DMS79 (cell line): ENCODE data around the gene NEMP1.
A peak's percentile ranks its signal among the peaks of the same experiment; 100 is the strongest.
"Not testable (repeated sequence)": the region's sequence is repeated elsewhere in the genome, so short reads cannot be mapped to it uniquely, and the experiment has no call there.

ENCODE experiments used
- DNase-seq: peaks from one replicate; lab custom pipeline; 2025; lab: John Stamatoyannopoulos, UW

The NEMP1 gene, protein sequence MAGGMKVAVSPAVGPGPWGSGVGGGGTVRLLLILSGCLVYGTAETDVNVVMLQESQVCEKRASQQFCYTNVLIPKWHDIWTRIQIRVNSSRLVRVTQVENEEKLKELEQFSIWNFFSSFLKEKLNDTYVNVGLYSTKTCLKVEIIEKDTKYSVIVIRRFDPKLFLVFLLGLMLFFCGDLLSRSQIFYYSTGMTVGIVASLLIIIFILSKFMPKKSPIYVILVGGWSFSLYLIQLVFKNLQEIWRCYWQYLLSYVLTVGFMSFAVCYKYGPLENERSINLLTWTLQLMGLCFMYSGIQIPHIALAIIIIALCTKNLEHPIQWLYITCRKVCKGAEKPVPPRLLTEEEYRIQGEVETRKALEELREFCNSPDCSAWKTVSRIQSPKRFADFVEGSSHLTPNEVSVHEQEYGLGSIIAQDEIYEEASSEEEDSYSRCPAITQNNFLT

GRCh38 chr12:57078519-57079404 lies at the start of gene NEMP1:
NEMP1 (minus strand) TSS chr12:57078791; CDS start chr12:57078745, 46 bp downstream.
- DNase-seq, result peak; percentile 98

DNA sequence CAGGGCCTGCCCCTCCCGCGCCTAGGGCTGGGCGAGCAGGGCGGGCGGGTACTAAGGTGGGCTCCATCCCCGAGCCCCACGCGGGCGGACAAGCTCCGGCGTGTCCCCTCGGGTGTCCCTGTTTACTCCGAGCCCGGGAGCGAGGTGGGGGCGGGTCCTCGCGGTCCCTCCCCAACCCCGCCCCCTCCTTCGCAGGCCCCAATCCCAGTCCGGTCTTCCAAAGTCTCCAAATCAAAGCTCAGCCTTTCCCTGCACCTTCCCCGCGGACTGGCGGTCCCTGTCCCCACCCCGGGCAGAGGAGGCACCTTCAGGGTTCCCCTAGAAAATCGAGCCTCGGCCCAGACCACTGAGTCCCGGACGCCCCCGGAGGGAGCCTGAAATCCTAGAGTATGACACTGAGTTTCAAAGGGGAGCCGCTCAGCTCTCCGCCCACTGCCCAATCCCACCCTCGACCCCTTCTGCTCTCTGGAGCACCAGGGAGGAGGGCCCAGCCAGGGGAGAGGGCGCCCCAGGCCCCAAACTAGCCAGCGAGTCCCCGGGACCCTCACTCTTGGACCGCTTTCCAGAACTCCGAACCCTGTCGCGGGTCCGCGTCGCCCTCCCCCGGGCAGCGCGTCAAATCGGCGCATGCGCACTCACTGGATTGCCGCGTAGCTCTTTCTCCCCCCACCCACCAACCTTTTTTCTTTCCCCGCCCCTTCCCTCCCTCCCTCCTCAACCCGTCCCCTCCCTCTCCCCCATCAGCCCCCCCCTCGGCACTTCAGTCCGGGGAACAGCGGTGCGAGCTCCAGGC lies 49.3 kb upstream of the NEMP1 start, which contains the start of gene LRP1:
Gene LRP1 (plus strand): TSS at position 758 of the 793 bp plus-strand sequence. CDS start 482 bp downstream, outside the sequence.
- DNase-seq, result peak; percentile 15

- no peak for DNase-seq
Observed at GRCh38 chr12:57127101-57127725, 48.6 kb upstream of the NEMP1 start.

DNA sequence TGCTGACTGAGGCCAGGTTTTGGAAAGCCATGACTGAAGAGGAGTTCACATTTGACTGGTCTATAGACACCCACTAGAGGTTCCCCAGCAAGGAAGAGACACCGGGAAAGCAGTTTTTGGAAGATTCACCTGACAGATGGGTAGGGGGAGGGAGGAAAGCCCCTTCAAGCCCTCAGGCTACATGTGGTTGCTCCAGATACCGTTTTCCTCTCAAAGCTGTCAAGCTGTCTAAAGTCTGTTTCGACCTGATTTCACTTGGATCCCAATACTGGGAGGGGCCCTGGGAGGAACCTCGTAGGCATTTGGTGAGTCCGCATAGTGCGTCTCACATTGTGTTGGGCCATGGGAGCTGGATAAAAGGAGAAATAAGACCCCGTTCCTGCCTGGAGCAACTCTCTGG lies 48.0 kb upstream of the NEMP1 start:
- DNase-seq, result no peak

DNA sequence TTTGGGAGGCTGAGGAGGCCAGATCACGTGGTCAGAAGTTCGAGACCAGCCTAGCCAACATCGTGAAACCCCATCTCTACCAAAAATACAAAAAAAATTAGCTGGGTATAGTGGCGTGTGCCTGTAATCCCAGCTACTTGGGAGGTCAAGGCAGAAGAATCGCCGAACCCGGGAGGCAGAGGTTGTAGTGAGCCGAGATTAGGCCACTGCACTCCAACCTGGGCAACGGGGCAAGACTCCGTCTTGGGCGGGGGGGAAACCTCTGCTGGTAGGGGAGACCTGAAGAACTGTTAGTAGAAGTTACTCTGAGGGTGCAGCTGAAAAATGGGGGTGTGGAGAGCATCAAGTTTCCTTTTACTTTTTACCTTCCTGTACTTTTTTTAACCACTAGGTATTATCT lies 47.5 kb upstream of the NEMP1 start:
- DNase-seq, result no peak

GRCh38 chr12:57124261-57124877 lies 45.8 kb upstream of the NEMP1 start:
- peak; percentile 20 for DNase-seq

DNA sequence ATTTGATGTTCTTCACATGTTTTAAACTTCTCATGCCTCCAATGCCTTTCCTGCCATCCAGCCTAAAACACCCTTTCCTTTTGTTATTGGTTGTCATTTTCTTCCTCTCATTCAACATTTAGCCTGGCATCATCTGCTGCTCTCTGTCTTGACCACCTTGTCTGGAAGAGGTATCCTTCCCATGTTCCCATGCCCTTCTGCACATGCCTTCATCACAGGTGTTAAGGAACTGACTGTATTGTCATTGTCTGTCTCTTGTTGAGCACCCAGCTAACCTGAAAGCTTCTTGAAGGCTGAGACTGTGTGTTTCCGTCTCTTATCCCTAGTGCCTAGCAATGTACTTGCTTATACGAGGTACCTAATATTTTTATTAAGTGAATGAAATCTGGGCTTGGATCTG lies 45.2 kb upstream of the NEMP1 start:
- DNase-seq, result no peak

DNA sequence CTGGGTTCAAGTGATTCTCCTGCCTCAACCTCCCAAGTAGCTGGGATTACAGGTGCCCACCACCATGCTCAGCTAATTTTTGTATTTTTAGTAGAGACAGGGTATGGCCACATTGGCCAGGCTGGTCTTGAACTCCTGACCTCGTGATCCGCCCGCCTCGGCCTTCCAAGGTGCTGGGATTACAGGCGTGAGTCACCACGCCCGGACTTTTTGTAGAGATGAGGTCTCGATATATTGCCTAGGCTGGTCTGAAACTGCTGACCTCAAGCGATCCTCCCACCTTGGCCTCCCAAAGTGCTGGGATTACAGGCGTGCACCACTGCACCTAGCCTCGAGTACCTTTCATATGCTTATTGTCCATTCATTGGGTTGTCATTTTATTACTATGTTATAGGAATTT lies 42.1 kb upstream of the NEMP1 start:
- not testable (repeated sequence) for DNase-seq

DNA sequence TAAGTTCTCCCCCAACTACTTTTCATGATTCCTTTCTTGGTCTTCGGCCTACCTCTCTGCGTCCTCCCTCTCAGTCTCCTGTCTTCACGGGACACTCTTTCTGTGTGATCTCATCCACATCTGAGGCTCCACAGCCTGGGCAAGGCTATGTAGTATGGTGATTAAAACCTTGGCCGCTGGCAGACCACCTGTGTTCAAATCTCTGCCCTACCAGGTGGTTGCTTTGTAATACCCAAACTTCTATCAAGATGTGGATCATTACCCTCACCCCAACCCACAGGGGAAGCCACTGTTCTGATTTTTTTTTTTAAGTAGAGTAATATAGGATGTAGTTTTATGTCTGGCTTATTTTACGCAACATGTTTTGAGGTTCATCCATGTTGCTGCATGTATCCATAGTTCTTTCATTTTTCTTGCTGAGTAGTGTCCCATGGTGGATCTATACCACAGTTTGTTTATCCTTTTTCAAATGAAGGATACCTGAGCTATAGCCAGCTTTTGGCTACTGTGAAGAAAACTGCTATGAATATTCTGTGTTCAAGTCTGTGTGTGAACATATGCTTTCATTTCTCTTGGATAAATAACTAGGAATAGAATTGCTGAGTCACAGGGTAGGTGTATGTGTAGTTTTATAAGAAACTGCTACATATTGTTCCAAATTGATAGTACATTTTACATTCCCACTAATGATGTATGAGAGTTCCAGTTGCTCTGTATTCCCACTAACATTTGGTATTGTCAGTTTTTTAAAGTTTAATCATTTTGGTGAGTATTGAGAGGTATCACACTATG lies 40.9 kb upstream of the NEMP1 start:
- DNase-seq, result no peak

GRCh38 chr12:57118711-57119271 lies 40.2 kb upstream of the NEMP1 start:
- DNase-seq, result no peak

- DNase-seq, result no peak
Observed at GRCh38 chr12:57116580-57117281, 38.1 kb upstream of the NEMP1 start.

DNA sequence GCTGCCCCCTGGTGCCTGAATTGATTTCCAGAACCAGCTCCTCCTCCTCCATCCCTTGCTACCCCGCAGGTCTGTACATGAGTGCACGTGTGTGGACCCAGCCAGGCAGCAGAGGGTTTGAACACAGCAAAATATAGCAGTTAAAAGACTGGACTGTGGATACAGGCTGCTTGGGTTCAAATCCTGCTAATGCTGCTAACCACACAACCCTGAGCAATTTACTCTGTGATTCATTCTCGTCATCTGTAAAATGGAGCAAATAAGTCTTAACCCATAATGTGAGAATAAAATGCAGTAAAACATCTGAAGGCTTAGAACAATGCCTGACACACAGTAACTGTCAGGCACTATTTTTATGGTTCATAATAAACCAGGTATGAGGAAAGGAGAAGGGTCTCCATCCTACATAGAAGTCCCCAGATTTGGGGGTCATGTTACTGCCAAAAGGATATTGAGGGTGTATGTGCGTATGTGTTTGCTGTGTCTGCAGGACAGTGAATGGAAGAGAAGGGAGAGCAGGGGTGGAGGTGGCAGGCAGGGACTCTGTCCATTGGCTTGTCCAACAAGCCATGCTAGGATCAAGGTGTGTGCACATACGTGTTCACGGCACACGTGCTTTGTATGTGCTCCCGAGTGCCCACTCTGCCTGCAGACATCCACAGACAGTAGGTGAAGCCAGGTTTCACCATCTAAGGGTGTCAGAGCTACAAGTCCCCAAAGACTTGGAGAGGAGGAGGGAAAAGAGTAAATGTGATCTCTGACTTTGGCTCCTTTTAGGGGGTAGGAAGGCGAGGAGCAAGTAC lies 34.1 kb upstream of the NEMP1 start:
- no peak for DNase-seq

- no peak for DNase-seq
Observed at GRCh38 chr12:57111031-57111734, 32.6 kb upstream of the NEMP1 start, which contains the start of gene STAT6. STAT6 (minus strand) TSS chr12:57111362; CDS start chr12:57108278, 3,084 bp downstream.

DNA sequence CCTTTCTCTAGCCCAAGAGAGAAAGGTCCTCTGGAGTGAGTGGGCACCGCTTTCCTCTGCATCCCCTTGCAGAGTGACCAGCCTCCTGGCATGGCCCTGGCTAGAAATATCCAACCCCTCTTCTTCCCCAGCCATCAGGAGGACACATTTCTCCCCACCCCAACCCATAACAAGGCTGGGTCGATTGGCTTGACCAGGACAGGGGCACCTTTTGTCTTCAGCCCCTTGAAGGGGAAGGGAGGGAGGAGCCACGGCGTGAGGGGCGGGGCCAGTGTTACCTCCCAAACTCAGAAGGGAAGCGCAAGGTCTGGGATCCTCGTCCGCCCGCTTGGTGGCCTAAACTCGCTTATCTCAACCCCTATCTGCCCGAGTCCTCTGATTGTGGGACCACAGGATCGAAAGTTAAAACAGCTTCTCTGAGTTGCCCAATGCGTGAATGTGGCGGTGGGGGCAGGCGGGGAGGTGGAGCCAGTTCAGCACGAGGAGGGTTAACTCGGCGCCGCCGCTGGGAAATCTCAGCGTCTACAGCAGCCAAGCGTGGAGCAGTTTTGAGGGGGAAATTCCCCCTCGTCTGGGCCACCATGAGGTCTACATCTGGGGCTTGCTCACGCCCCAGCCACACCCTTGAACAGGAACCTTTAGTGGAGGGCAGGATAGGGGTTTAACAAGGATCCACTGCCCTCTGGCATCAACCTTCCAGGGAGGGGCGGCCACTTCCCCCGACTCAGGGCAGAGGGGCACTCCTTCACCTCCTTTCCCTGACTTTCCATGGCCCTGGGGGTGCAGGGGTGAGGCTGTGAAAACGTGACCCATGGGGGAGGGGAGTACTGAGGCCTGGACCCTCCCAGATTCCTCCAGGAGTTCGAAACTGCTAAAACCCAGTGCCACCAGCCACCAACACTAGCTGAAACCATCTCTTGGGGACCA lies 31.8 kb upstream of the NEMP1 start:
- no peak for DNase-seq

- DNase-seq, result no peak
Observed at GRCh38 chr12:57109207-57110103, 30.9 kb upstream of the NEMP1 start.
